ENCODE data around the gene EHBP1. TPM values are rescaled to one million over a fixed set of nuclear protein-coding genes. Genes with fewer than 3 reads are reported as not detected.

Gene EHBP1
- total and polyA plus RNA-seq, 11 donors, result 5.2 to 34.2 (median 18.1) TPM

DNA sequence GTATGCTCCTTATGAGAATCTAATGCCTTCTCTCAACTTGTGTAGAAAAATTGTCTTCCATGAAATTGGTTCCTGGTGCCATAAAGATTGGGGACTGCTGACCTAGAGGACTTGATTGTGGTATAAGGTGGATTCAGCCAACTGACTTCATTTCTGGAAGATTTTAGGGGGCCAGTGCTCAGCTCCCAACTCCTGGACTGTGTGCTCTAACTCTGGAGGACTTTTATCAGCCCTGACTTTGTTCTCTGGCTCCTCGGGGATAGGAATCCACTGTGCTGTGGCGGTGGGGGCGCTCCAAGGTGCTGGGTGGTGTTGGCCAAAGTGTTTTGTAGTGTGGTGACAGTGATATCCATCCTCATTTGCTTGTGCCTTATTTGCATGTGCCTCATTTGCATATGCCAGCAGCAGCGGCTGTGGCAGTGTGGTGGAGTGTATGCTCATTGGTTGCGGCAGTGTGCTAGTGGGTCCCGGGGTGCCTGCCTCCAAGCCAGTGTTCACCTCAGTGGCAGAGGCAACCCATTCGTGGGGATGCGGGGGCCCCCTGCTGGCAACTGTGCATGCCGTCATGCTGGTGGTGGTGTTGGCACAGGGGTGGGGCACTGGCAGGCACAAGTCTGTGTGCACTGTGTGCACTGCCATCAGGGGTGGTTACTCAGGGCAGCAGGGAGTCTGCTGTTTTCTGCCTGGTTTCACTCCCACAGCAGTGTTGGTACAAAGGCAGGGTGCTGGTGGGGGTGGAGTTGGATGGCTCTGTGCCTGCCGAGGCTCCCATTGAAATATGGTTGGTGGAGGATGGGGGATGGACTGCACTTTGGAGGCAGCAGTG, 19.6 kb downstream of the EHBP1 start:
- H3K4me3 ChIP-seq, result no peak overlapping the region
- DNase-seq (peak in 4 of 5 donors; percentile 17 to 42 (median 26)), ATAC-seq (peak in 3 of 4 donors; percentile 42 to 63 (median 57))
- H3K27me3 ChIP-seq, result no peaks in the 10 kb centered on the region
- no peaks in the 10 kb centered on the region for H3K36me3 ChIP-seq
- intact Hi-C loops (cut with DNase I), result no loop called here
- no peak for TF ChIP-seq POLR2A (IDR thresholded peaks at IDR 0.05)
- TF ChIP-seq, protein P1, sequence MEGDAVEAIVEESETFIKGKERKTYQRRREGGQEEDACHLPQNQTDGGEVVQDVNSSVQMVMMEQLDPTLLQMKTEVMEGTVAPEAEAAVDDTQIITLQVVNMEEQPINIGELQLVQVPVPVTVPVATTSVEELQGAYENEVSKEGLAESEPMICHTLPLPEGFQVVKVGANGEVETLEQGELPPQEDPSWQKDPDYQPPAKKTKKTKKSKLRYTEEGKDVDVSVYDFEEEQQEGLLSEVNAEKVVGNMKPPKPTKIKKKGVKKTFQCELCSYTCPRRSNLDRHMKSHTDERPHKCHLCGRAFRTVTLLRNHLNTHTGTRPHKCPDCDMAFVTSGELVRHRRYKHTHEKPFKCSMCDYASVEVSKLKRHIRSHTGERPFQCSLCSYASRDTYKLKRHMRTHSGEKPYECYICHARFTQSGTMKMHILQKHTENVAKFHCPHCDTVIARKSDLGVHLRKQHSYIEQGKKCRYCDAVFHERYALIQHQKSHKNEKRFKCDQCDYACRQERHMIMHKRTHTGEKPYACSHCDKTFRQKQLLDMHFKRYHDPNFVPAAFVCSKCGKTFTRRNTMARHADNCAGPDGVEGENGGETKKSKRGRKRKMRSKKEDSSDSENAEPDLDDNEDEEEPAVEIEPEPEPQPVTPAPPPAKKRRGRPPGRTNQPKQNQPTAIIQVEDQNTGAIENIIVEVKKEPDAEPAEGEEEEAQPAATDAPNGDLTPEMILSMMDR (IDR thresholded peaks at IDR 0.05), result peak in 3 of 12 donors; percentile 11 to 22 (median 14)
- peaks cover 0 to 29% (median 4%) of the 10 kb centered on the region in 12 donors for H3K4me1 ChIP-seq
- WGBS, 4 donors, result 68 to 89% (median 85%) methylated on average over 5 to 10 of the region's 10 CpGs
- H3K27ac ChIP-seq, result peak overlapping the region in 1 of 12 donors; percentile 35
- H3K9me3 ChIP-seq, result peaks cover 0 to 18% (median 0%) of the 10 kb centered on the region in 12 donors

DNA sequence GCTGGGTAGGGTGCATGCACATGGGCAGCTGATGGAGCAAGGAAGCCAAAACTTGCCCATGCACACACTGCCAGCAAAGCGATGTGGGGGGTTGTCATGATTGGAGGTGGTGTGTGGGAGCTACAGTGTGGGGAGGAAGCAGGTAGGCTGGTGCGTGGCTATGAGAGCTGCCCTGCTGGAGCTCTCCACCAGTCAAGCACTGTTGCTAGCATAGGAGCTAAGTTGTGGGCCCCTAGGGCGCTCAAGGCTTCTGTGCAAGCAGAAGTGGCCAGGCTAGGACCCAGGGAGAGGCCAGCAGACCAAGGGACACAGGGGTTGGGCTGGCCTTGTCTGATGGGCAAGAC, 20.2 kb downstream of the EHBP1 start:
- peak overlapping the region in 1 of 12 donors; percentile 13 for H3K27ac ChIP-seq
- peak in 1 of 4 donors; percentile 38 for ATAC-seq
- H3K9me3 ChIP-seq, result peaks cover 0 to 18% (median 0%) of the 10 kb centered on the region in 12 donors
- no peak overlapping the region for H3K4me3 ChIP-seq
- no peaks in the 10 kb centered on the region for H3K36me3 ChIP-seq
- H3K4me1 ChIP-seq, result peaks cover 0 to 29% (median 4%) of the 10 kb centered on the region in 12 donors
- TF ChIP-seq POLR2A (IDR thresholded peaks at IDR 0.05), result no peak
- TF ChIP-seq, protein P1 (IDR thresholded peaks at IDR 0.05), result no peak
- no peak for DNase-seq
- intact Hi-C loops (cut with DNase I), result no loop called here
- H3K27me3 ChIP-seq, result no peaks in the 10 kb centered on the region
- 93 to 99% (median 95%) methylated on average over 3 of the region's 3 CpGs for WGBS, 4 donors

DNA sequence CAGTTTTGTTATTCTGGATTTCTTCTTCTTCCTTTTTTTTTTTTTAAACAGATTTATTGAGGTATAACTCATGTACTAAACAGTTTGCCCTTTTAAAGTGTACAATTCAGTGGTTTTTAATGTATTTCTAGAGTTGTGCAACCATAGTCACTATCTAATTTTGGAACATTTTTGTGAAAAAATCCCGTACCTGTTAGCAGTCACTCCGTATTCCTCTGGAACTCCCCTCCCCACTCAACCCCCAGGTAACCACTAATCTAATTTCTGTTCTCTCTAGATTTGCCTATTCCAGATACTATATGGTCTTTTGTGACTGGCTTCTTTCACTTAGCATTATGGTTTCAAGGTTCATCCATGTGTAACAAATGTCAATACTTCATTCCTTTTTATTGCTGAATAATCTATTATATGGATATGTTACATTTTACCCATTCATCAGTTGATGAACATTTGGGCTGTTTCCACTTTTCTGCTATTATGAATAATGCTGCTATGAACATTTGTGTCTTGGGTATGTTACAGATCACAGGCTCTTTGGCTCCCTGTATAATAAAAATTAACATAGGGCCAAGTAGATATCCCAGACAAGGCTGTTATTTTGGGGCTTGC, 21.9 kb downstream of the EHBP1 start:
- intact Hi-C loops (cut with DNase I), result no loop called here
- peak in 1 of 4 donors; percentile 24 for ATAC-seq
- DNase-seq, result no peak
- H3K4me3 ChIP-seq, result no peak overlapping the region
- H3K27me3 ChIP-seq, result no peaks in the 10 kb centered on the region
- no peak for TF ChIP-seq POLR2A (IDR thresholded peaks at IDR 0.05)
- TF ChIP-seq, protein P1 (IDR thresholded peaks at IDR 0.05), result no peak
- H3K36me3 ChIP-seq, result no peaks in the 10 kb centered on the region
- H3K4me1 ChIP-seq, result peaks cover 0 to 29% (median 4%) of the 10 kb centered on the region in 12 donors
- H3K9me3 ChIP-seq, result peaks cover 0 to 32% (median 15%) of the 10 kb centered on the region in 12 donors
- 95 to 97% (median 96%) methylated on average over 2 of the region's 2 CpGs for WGBS, 4 donors
- peak overlapping the region in 1 of 12 donors; percentile 32 for H3K27ac ChIP-seq
